Osteoblast (primary cell): ENCODE results near the gene CENPI. TPM values are rescaled to one million over a fixed set of nuclear protein-coding genes. Genes with fewer than 3 reads are reported as not detected.
"Not testable (repeated sequence)": the region's sequence is repeated elsewhere in the genome, so short reads cannot be mapped to it uniquely, and the experiment has no call there.

ENCODE experiments used
- DNase-seq: peaks from one replicate; pipeline ENCODE4 v3.0.0; 2011; ENCODE audit warnings: low spot score, mixed read lengths; ENCODE audit not compliant: insufficient read length; ENCODE audit errors: missing footprints
- H2AFZ ChIP-seq: 2 replicates; pipeline ENCODE4 v1.6.0; 2011; ENCODE audit warnings: mild to moderate bottlenecking, low read length
- H3K27ac ChIP-seq: 2 replicates; pipeline ENCODE4 v1.5.1; 2011; ENCODE audit warnings: mild to moderate bottlenecking, low read depth, low read length, moderate library complexity
- H3K27me3 ChIP-seq: 2 replicates; pipeline ENCODE4 v1.6.0; 2012; ENCODE audit warnings: mild to moderate bottlenecking, control low read depth, inconsistent platforms, low read length, moderate library complexity; ENCODE audit not compliant: insufficient read depth
- H3K36me3 ChIP-seq: 2 replicates; pipeline ENCODE4 v1.5.1; 2011; ENCODE audit warnings: mild to moderate bottlenecking, low read length, control low read depth, moderate library complexity; ENCODE audit not compliant: insufficient read depth
- H3K4me1 ChIP-seq: 2 replicates; pipeline ENCODE4 v1.5.1; 2011; ENCODE audit warnings: mild to moderate bottlenecking, low read length, control low read depth, moderate library complexity; ENCODE audit not compliant: insufficient read depth
- H3K4me2 ChIP-seq: 2 replicates; pipeline ENCODE4 v1.6.0; 2011; ENCODE audit warnings: mild to moderate bottlenecking, low read length; ENCODE audit not compliant: insufficient read depth
- H3K4me3 ChIP-seq: fragments of 200-600 bp; sonication (generic); 3 replicates; pipeline ENCODE4 v1.5.1; 2012; ENCODE audit warnings: mild to moderate bottlenecking, low read length, inconsistent platforms; ENCODE audit not compliant: insufficient read depth
- H3K79me2 ChIP-seq: 2 replicates; pipeline ENCODE4 v1.6.0; 2012; ENCODE audit warnings: mild to moderate bottlenecking, low read length, control low read depth, inconsistent platforms; ENCODE audit not compliant: insufficient read depth
- H3K9me3 ChIP-seq: 2 replicates; pipeline ENCODE4 v1.5.1; 2011; ENCODE audit warnings: low read depth, low read length, control low read depth
- H4K20me1 ChIP-seq: 2 replicates; pipeline ENCODE4 v1.6.0; 2012; ENCODE audit warnings: mild to moderate bottlenecking, low read length, control low read depth; ENCODE audit not compliant: insufficient read depth
- CTCF ChIP-seq: IDR thresholded peaks from 2 replicates; pipeline ENCODE4 v1.5.1; 2011; ENCODE audit warnings: mild to moderate bottlenecking, low read depth, low read length, moderate library complexity; ENCODE audit errors: extremely low read depth
- total RNA-seq: library from RNA; depleted of rRNA; stranded (reverse); fragments of >200 nt; gene quantifications from 2 replicates; pipeline ENCODE4 v1.2.3, GENCODE V29; 2012

Gene CENPI
- total RNA-seq = 4.3 and 4.4 TPM in 2 replicates

- no peak for TF ChIP-seq CTCF
- Histone ChIP-seq H3K27me3 (no peaks in the 10 kb centered on the region), H3K4me2 (peak within 1 kb of the TSS; percentile 80), H4K20me1 (no peaks in the 10 kb centered on the region), H2AFZ (peak within 1 kb of the TSS; percentile 86), H3K79me2 (peaks cover 19% of the 10 kb centered on the region), H3K9me3 (no peaks in the 10 kb centered on the region), H3K4me3 (peak within 1 kb of the TSS; percentile 77), H3K4me1 (no peaks in the 10 kb centered on the region), H3K27ac (peak within 1 kb of the TSS; percentile 91), H3K36me3 (no peaks in the 10 kb centered on the region)
- peak; percentile 95 for DNase-seq
Measured at GRCh38 chrX:101097546-101098453, at the start of gene CENPI. Gene CENPI, plus strand, starts transcription at chrX:101098204. Its CDS starts 2,867 bp downstream, at chrX:101101071.

GRCh38 chrX:101051153-101051548 is 46.9 kb upstream of the CENPI start:
- Histone ChIP-seq H3K27me3 (no peaks in the 10 kb centered on the region), H2AFZ (peak overlapping the region; percentile 75), H3K4me2 (peak overlapping the region; percentile 89), H3K9me3 (no peaks in the 10 kb centered on the region), H3K27ac (peak overlapping the region; percentile 86), H3K4me1 (no peaks in the 10 kb centered on the region), H4K20me1 (no peaks in the 10 kb centered on the region), H3K36me3 (no peaks in the 10 kb centered on the region), H3K79me2 (peaks cover 20% of the 10 kb centered on the region), H3K4me3 (peak overlapping the region; percentile 76)
- no peak for DNase-seq
- TF ChIP-seq CTCF = no peak

GRCh38 chrX:101051549-101052302 is 46.3 kb upstream of the CENPI start, which contains the start of gene TRMT2B:
Gene TRMT2B, minus strand, starts transcription at chrX:101052111. Its CDS starts 9,822 bp downstream, at chrX:101042289.
- no peaks in the 10 kb centered on the region for H4K20me1 ChIP-seq
- peak within 1 kb of the TSS; percentile 75 for H2AFZ ChIP-seq
- peaks cover 20% of the 10 kb centered on the region for H3K79me2 ChIP-seq
- no peaks in the 10 kb centered on the region for H3K4me1 ChIP-seq
- H3K9me3 ChIP-seq = no peaks in the 10 kb centered on the region
- H3K4me2 ChIP-seq = peak within 1 kb of the TSS; percentile 89
- no peaks in the 10 kb centered on the region for H3K27me3 ChIP-seq
- TF ChIP-seq CTCF = no peak
- no peaks in the 10 kb centered on the region for H3K36me3 ChIP-seq
- peak within 1 kb of the TSS; percentile 76 for H3K4me3 ChIP-seq
- DNase-seq = peak; percentile 80
- H3K27ac ChIP-seq = peak within 1 kb of the TSS; percentile 86

GRCh38 chrX:101056551-101056950 is 41.5 kb upstream of the CENPI start:
- not testable (repeated sequence) for DNase-seq
- Histone ChIP-seq H3K4me2 (peak overlapping the region; percentile 55), H2AFZ (peak overlapping the region; percentile 23)

More at GRCh38 chrX:101056551-101056950, 41.5 kb upstream of the CENPI start:
- not testable (repeated sequence) for H3K36me3 ChIP-seq, H3K27me3 ChIP-seq, H3K4me1 ChIP-seq, H3K79me2 ChIP-seq, H4K20me1 ChIP-seq, H3K9me3 ChIP-seq
- Histone ChIP-seq H3K4me3 (peak overlapping the region; percentile 35), H3K27ac (peak overlapping the region; percentile 52)
